Fibroblast of villous mesenchyme (primary cell): ENCODE data around the gene SLC24A3. TPM values are rescaled to one million over a fixed set of nuclear protein-coding genes. Genes with fewer than 3 reads are reported as not detected.

Experiments
- DNase-seq: peaks from one replicate; pipeline ENCODE4 v3.0.0-alpha.2; 2010; ENCODE audit warnings: low read depth
- H3K4me3 ChIP-seq: 2 replicates; pipeline ENCODE4 v1.5.1; 2011; ENCODE audit warnings: low read depth, mild to moderate bottlenecking, low read length
- CTCF ChIP-seq: IDR thresholded peaks from 2 replicates; pipeline ENCODE4 v1.5.1; 2012; ENCODE audit warnings: low read depth, mild to moderate bottlenecking, low read length; ENCODE audit not compliant: insufficient read depth
- total RNA-seq: library from RNA; depleted of rRNA; stranded (reverse); fragments of >200 nt; gene quantifications from 2 replicates; pipeline ENCODE4 v1.2.3, GENCODE V29; 2012

The SLC24A3 gene
- total RNA-seq, 1 donor = 0.86 TPM

- no peak for TF ChIP-seq CTCF
Measured at GRCh38 chr20:19236371-19237055, 24.1 kb downstream of the SLC24A3 start.

GRCh38 chr20:19241440-19241839 lies 29.0 kb downstream of the SLC24A3 start:
- H3K4me3 ChIP-seq = no peak overlapping the region
- DNase-seq = no peak
- TF ChIP-seq CTCF = no peak

More at GRCh38 chr20:19236371-19237055, 24.1 kb downstream of the SLC24A3 start:
- no peak for DNase-seq
- H3K4me3 ChIP-seq = no peak overlapping the region

- no peak overlapping the region for H3K4me3 ChIP-seq
- DNase-seq = no peak
- no peak for TF ChIP-seq CTCF
Measured at GRCh38 chr20:19244291-19244690, 31.8 kb downstream of the SLC24A3 start.

GRCh38 chr20:19249106-19249879 lies 36.9 kb downstream of the SLC24A3 start:
- peak; percentile 25 for DNase-seq
- H3K4me3 ChIP-seq = no peak overlapping the region
- no peak for TF ChIP-seq CTCF

- no peak for DNase-seq
- no peak overlapping the region for H3K4me3 ChIP-seq
- no peak for TF ChIP-seq CTCF
Measured at GRCh38 chr20:19250346-19250745, 37.9 kb downstream of the SLC24A3 start.

- DNase-seq = no peak
- H3K4me3 ChIP-seq = no peak overlapping the region
- no peak for TF ChIP-seq CTCF
Measured at GRCh38 chr20:19251506-19251905, 39.1 kb downstream of the SLC24A3 start.
